HG03175 (cell line): ENCODE data around the gene SEMA4C.

Experiments used
- ATAC-seq: cut with Tn5 transposase; IDR thresholded peaks from one replicate; pipeline ENCODE4 v1.9.1; 2021; ENCODE audit warnings: mild to moderate bottlenecking, moderate library complexity; ENCODE audit not compliant: unreplicated experiment

SEMA4C gene

GRCh38 chr2:96869822-96870625 is at the start of gene SEMA4C:
Gene SEMA4C (minus strand): TSS chr2:96870080. CDS start chr2:96867886, 2,194 bp downstream.
- ATAC-seq = no peak

GRCh38 chr2:96918754-96919550 is 49.1 kb upstream of the SEMA4C start:
- no peak for ATAC-seq

DNA sequence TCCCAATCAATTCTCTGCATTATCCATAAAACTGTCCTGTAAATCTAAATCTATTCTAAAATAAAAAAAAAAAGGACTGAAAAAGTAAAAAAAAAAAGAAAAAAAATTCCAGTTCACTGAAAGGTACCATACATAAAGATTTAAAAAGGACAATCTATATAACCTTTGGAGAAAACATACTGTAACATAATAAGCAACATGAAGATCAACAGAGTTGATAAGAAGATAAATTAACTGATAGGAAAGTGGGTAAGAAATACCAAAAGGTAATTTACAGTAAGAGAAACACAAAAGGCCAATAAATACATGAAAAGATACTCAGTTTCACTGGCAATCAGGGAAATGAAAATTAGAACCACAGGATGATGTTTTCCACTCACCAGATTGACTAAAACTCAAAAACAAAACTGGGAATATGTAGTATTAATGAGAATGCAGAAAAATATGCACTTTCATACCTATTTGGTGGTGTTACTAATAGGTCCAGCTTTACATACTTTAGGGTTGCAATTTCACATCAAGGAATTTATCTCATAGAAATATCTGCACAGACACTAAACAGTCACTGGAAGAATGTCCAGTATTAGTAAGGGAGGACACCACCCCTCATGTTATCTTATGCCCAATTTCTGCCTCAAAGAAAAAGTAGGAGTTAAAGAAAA is 48.3 kb upstream of the SEMA4C start:
- ATAC-seq = no peak

- ATAC-seq = no peak
Measured at GRCh38 chr2:96916646-96917543, 47.0 kb upstream of the SEMA4C start.

DNA sequence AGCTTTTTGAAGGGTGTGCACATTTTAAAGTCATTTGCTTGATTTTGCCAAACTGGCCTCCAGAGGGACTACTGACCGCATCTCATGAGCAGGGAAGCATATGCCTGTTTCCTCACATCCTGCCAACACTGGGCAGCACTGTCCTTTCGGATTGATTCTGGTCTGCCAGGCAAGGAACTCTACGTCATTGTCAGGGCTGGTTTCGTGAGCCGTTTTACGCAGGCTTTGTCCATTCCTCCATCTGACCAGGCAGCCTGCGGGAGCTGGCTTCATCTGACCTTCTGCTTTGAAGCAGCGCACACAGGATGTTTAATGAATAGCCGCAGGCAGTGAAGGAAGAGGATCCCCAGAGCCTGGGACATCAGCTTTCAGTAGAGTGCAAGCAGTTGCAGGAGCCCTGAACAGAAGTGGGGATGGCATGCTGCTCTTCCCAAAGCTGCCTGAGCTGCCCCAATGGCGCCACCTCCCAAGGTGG is 46.3 kb upstream of the SEMA4C start:
- ATAC-seq = no peak

- no peak for ATAC-seq
Measured at GRCh38 chr2:96914332-96914731, 44.5 kb upstream of the SEMA4C start.

DNA sequence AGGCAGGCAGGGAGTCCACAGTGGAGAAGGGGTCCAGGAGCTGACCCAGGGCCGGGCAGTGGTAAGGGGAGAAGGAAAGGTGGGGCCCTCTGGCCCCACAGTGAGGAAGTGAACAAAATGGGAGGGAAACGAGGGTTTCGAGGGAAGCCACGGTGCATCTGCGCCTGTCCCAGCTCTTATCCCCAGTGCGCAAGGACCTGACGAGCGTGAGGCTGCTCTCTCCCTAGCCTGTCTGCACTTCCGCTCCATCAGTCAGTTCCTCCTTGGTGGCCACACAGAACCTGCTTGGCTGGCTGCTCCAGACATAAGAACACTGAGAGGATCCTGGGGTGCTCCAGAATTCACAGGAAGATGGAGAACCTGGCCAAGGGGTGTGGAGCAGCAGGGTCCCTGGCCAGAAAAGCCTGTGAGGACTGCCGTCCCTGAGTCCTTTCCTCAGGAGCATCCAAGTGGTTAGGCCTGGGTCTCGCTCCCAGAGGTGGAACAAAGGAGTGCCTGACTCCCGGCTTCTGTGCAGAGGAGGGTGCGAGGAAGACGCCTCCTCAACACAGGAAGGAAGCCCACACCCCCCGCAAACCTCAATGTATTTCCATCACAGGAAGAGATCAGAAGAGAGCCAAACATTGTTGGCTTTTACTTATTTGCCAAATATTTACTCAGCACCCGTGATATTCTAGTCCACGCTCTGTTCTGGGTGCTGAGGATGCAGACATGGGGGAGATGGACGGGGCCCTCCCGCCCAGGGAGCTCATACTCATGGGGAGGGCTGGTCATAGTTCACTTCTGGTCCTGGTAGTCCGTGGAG is 43.7 kb upstream of the SEMA4C start:
- no peak for ATAC-seq

GRCh38 chr2:96913117-96913397 is 43.2 kb upstream of the SEMA4C start:
- no peak for ATAC-seq

- no peak for ATAC-seq
Measured at GRCh38 chr2:96912346-96913116, 42.7 kb upstream of the SEMA4C start.

DNA sequence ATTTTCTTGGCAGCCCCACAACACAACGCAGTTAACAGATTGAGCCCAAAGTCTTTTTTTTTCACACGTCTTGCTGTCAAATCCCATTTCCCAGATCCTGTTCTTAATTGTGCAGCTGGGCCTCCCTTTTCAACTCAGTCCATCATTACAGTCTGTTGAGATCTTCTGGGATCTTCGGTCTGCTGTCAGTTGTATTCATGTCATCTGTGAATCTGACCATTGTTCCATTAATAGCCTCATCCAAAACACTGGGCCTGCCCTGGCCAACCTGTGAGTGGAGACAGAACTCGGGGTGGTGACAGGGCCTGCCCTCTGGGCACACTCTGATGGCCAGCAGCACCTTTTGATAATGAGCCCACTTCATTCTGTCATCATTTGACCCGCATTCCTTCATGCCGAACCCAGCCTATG is 39.7 kb upstream of the SEMA4C start:
- ATAC-seq = no peak

DNA sequence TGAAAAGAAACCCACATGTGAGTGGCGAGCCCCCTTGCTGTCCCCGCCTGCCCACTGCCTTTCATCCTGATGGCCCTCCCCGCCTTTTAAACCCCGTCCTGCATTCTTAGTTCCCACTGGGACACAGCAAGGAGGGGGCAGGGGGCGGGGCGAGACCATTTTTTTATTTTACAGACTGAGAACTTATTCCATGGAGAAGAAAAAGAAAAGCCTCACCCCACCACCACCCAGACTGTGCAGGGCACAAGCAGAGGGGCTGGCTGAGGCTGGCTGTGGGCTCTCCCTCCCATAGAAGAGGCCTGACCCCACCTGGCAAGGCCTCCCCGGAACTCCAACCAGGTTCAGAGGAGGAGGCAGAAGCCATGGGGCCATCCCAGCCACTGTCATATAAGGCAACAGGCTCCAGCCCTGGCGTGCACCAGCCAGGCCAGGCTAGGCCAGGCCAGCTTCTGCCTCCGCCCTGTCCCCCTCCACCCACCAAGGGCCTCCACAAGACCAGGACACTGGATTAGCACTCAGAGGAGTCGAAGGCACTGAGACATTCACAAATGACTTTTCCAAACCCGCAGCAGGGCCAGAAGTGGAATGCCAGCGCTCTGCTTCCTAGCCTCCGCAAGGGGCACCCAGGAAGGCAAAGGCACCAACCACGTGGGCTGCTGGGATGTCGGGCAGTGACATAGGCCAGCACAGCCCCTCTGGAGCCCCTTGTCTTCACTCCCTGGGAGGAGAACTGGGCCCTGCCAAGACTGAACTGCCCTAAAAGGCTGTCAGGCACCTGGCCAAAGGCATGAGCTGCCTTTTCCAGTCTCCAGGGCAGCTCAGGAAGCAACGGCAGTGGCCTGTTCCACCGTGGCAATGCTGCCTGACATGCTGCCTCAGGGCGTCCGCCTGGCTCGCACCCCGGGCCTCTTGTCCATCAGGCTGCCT is 37.5 kb upstream of the SEMA4C start:
- no peak for ATAC-seq

GRCh38 chr2:96906729-96907114 is 36.8 kb upstream of the SEMA4C start:
- no peak for ATAC-seq

DNA sequence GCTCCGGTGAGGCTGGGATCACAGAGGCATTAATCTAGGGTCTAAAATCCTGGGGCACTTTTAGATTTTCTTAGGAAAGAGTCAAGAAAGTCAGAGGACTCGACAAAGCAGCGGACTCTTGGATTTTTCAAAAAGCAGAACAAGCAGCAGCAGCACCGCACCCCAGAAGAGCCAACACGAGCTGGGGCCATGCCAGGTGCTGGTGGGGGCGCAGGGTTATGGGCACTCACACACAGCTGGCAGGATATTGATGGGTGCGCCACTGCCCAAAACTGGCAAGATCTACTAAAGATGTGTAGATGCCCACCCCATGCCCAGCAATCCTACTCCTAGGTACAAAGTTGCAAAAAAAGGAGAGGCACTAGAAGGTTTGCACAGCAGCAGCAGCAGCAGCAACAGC is 33.9 kb upstream of the SEMA4C start:
- no peak for ATAC-seq

DNA sequence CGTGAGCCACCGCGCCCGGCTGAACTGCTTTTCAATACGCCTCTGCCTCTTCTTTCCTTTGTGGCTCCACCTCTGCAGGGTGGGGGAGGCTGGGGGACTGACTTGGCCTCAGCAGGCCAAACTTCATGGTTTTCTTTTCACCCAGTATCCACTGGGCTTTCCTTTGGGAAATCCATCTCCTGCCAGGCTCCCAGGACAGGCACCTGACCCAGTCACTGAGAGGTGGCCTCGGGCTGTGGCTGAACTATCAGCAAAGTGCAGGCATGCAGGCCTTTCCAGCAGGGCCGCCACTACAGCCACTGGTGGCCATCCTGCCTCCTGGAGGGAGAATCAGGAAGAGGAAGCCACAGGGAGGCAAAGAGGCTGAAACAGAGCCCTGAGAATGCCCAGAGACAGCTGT is 33.4 kb upstream of the SEMA4C start:
- no peak for ATAC-seq

DNA sequence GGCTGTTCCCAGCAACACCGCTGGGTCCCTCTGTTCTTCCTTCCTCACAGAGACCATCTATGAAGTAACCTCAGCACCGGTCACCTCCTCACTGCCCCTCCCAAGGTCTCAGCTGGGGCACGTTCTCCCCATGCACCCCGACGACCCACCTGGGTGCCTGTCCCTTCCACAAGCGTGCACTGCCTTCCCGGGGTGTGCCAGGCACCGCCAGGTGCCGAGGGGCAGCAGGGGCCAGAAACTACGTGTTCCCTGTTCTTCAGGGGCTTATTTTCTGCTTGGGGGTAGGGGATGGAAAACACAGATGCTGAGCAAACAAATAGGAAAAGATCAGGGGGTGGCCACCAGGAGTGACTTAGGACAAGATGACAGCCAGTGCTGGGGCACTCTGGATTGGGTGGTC is 30.4 kb upstream of the SEMA4C start:
- ATAC-seq = no peak

DNA sequence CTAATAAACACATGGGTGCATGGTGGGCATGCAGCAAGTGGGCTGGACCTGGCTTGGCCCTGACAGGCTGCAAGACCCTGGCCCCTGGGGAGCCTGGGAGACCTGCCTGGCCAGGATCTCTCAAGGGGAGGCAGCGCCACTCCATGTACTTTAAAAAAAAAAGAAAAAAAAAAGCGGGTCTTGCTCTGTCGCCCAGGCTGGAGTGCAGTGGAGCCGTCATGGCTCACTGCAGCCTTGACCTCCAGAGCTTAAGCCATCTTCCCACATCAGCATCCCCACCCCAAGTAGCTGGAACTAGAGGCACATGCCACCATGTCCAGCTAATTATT is 29.5 kb upstream of the SEMA4C start:
- no peak for ATAC-seq

DNA sequence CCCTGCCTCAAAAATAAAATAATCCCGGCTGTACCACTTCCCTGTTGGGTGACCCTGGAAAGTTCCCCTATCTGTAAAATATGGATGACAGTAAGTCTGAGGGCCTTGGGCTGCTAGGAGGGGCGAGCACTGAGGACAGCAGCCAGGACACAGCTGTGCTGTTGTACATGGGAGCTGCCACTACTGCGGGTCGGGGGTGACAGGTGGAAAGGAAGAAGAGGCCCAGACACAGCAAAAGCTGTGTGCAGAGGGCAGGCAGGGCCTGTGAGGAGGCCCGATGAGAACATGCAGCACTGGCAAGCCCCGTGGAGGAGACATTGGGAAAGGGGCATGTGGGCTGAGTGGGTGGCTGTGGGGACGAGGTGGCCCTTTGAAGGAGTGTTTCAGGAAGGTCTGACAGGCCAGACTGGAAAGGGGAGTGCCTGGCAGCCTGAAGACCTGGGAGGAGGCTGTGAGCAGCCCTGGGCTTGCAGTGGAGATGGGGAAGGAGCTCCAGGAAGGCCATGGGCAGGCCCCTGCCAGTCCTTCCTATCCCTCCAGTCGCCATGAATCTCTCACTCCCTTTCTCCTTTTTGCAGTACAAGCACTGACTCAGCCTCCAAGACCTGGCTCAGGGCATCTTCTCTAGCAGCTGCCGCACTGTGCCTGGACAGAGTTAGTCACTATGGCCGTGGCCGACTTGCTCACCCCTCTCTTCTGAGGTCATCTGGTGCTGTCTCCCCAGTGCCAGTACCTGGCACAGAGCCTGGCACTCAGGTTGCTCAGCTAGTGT is 28.9 kb upstream of the SEMA4C start:
- no peak for ATAC-seq

- ATAC-seq = no peak
Measured at GRCh38 chr2:96898135-96898505, 28.2 kb upstream of the SEMA4C start.
